BLaER1 treated with 17β-estradiol and CSF1 and Interleukin-3, amounts not matched to agents 10 nM and 100 nM (cell line): ENCODE results near the gene LPP.
"Not testable (repeated sequence)": the region's sequence is repeated elsewhere in the genome, so short reads cannot be mapped to it uniquely, and the experiment has no call there.

ENCODE experiments used
- H3K27ac ChIP-seq, 11 experiments: shearing (Covaris generic); formaldehyde crosslinking; 2 replicates each; pipeline ENCODE4 v1.8.1; 2022
- H3K27me3 ChIP-seq, 11 experiments: shearing (Covaris generic); formaldehyde crosslinking; 2 replicates each; pipeline ENCODE4 v1.8.1; 2022
- H3K36me3 ChIP-seq, 11 experiments: shearing (Covaris generic); formaldehyde crosslinking; 2 replicates each; pipeline ENCODE4 v1.8.1; 2022
- H3K4me1 ChIP-seq, 10 experiments: shearing (Covaris generic); formaldehyde crosslinking; 2 replicates each; pipeline ENCODE4 v1.8.1; 2022
- H3K4me2 ChIP-seq, 11 experiments: shearing (Covaris generic); formaldehyde crosslinking; 2 replicates each; pipeline ENCODE4 v1.8.1; 2022
- H3K4me3 ChIP-seq, 10 experiments: shearing (Covaris generic); formaldehyde crosslinking; 2 replicates each; pipeline ENCODE4 v1.8.1; 2022
- H3K9ac ChIP-seq, 11 experiments: shearing (Covaris generic); formaldehyde crosslinking; 2 replicates each; pipeline ENCODE4 v1.8.1; 2022
- H3K9me3 ChIP-seq, 11 experiments: shearing (Covaris generic); formaldehyde crosslinking; replicated peaks in 1 of 11; 2 replicates each; pipeline ENCODE4 v1.8.1; 2022
- H4K20me1 ChIP-seq, 11 experiments: shearing (Covaris generic); formaldehyde crosslinking; 2 replicates each; pipeline ENCODE4 v1.8.1; 2022
- Cebpa-rat ChIP-seq, 11 experiments: shearing (Covaris generic); IDR thresholded peaks; 2 replicates each; pipeline ENCODE4 v1.8.1; 2022

LPP gene

GRCh38 chr3:188119846-188120245, 34.1 kb upstream of the LPP start:
- Histone ChIP-seq H4K20me1 (no peaks in the 10 kb centered on the region), H3K4me1 (peaks cover 5 to 15% (median 9%) of the 10 kb centered on the region in 10 experiments; a peak in 16 of 20 replicates), H3K9ac (no peak overlapping the region), H3K4me3 (no peak overlapping the region), H3K36me3 (no peaks in the 10 kb centered on the region), H3K27me3 (no peaks in the 10 kb centered on the region), H3K4me2 (no peak overlapping the region), H3K27ac (no peak overlapping the region), H3K9me3 (peaks cover 0 to 8% (median 0%) of the 10 kb centered on the region in 11 experiments; a peak in 5 of 22 replicates)
- no peak for TF ChIP-seq Cebpa-rat (IDR thresholded peaks at IDR 0.05)

DNA sequence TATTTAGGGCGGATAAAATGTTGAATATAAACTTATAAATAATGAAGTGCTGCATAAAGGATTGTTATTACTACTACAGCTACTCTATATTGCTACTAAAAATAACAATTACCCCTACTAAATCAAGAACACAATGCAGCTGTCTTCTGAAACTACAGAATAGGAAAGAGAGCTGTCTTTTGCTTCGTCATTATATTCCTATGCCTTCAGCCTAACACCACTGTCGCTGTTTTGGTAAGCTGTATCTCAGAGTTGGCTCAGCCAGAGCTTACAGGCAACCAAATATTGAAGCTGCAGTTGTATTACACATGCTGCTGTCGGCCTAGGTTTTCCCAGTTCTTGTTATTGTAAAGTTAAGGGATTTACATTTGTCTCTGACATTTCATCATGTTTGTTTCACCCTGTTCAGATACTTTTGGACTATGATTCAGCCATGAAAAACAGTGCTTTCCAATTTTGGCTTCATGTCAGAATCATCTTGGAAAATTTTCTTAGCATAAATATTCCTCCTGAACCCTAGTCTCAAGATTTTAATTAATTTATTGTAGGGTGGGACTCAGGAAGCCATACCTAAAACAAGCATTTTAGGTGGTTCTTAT, 31.3 kb upstream of the LPP start:
- Histone ChIP-seq H3K4me2 (peak overlapping the region; percentile 3 to 76 (median 35); a peak in 15 of 22 replicates), H3K9ac (no peak overlapping the region), H3K27me3 (no peaks in the 10 kb centered on the region), H3K27ac (peak overlapping the region in 3 of 11 experiments; percentile 10 to 41 (median 25); a peak in 3 of 22 replicates), H3K9me3 (no peaks in the 10 kb centered on the region), H3K4me1 (peaks cover 5 to 15% (median 9%) of the 10 kb centered on the region in 10 experiments; a peak in 16 of 20 replicates), H3K4me3 (no peak overlapping the region), H3K36me3 (no peaks in the 10 kb centered on the region), H4K20me1 (no peaks in the 10 kb centered on the region)
- TF ChIP-seq Cebpa-rat (IDR thresholded peaks at IDR 0.05), result no peak

- no peaks in the 10 kb centered on the region for H4K20me1 ChIP-seq
- peaks cover 5 to 15% (median 9%) of the 10 kb centered on the region in 10 experiments; a peak in 16 of 20 replicates for H3K4me1 ChIP-seq
- no peak for TF ChIP-seq Cebpa-rat (IDR thresholded peaks at IDR 0.05)
- H3K4me2 ChIP-seq, result peak overlapping the region; percentile 3 to 76 (median 35); a peak in 16 of 22 replicates
- H3K36me3 ChIP-seq, result no peaks in the 10 kb centered on the region
- H3K4me3 ChIP-seq, result no peak overlapping the region
- H3K9me3 ChIP-seq, result no peaks in the 10 kb centered on the region
- H3K9ac ChIP-seq, result no peak overlapping the region
- H3K27ac ChIP-seq, result peak overlapping the region in 3 of 11 experiments; percentile 10 to 41 (median 25); a peak in 3 of 22 replicates
- H3K27me3 ChIP-seq, result no peaks in the 10 kb centered on the region
These were observed 30.6 kb upstream of the LPP start for GRCh38 chr3:188123170-188123905.

GRCh38 chr3:188124184-188124583, 29.8 kb upstream of the LPP start:
- Histone ChIP-seq H4K20me1 (no peaks in the 10 kb centered on the region), H3K9ac (no peak overlapping the region), H3K36me3 (no peaks in the 10 kb centered on the region), H3K4me1 (peaks cover 5 to 15% (median 9%) of the 10 kb centered on the region in 10 experiments; a peak in 16 of 20 replicates), H3K27me3 (no peaks in the 10 kb centered on the region), H3K27ac (no peak overlapping the region), H3K9me3 (no peaks in the 10 kb centered on the region), H3K4me3 (no peak overlapping the region), H3K4me2 (no peak overlapping the region)
- no peak for TF ChIP-seq Cebpa-rat (IDR thresholded peaks at IDR 0.05)

GRCh38 chr3:188125076-188125475, 28.9 kb upstream of the LPP start:
- no peak overlapping the region for H3K27ac ChIP-seq
- H3K27me3 ChIP-seq, result no peaks in the 10 kb centered on the region
- no peak for TF ChIP-seq Cebpa-rat (IDR thresholded peaks at IDR 0.05)
- H3K4me3 ChIP-seq, result no peak overlapping the region
- no peaks in the 10 kb centered on the region for H4K20me1 ChIP-seq
- H3K9ac ChIP-seq, result no peak overlapping the region
- H3K4me1 ChIP-seq, result peaks cover 5 to 15% (median 9%) of the 10 kb centered on the region in 10 experiments; a peak in 16 of 20 replicates
- no peaks in the 10 kb centered on the region for H3K36me3 ChIP-seq
- no peaks in the 10 kb centered on the region for H3K9me3 ChIP-seq
- H3K4me2 ChIP-seq, result no peak overlapping the region

- no peak overlapping the region for H3K9ac ChIP-seq
- no peak overlapping the region for H3K4me2 ChIP-seq
- H3K27ac ChIP-seq, result no peak overlapping the region
- peaks cover 5 to 15% (median 9%) of the 10 kb centered on the region in 10 experiments; a peak in 16 of 20 replicates for H3K4me1 ChIP-seq
- H3K27me3 ChIP-seq, result no peaks in the 10 kb centered on the region
- TF ChIP-seq Cebpa-rat (IDR thresholded peaks at IDR 0.05), result no peak
- no peak overlapping the region for H3K4me3 ChIP-seq
- peaks cover 0 to under 1% (median 0%) of the 10 kb centered on the region in 11 experiments; a peak in 1 of 22 replicates for H3K9me3 ChIP-seq
- H4K20me1 ChIP-seq, result no peaks in the 10 kb centered on the region
- H3K36me3 ChIP-seq, result no peaks in the 10 kb centered on the region
These were observed 27.7 kb upstream of the LPP start for GRCh38 chr3:188126276-188126675.

DNA sequence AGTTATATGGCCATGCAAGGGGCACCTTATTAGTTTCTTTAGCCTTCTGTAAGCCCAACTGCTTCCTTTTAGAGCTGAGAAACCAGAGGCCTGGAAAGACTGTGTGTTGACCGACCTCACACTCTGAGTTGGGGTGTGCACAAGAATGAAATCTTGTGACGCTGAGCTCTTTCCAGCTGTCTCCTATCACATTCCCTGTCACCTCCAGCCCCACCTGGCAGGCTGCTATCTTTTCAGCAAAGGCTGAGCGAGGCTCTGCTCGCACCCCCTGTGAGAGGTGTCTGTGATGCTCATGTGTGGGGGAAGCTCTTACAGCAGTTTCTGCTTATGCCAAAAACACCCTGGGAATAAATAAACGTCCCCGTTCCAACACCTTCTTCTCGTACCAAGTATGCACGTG, 27.0 kb upstream of the LPP start:
- no peak for TF ChIP-seq Cebpa-rat (IDR thresholded peaks at IDR 0.05)
- Histone ChIP-seq H3K9me3 (peaks cover 0 to 7% (median 0%) of the 10 kb centered on the region in 11 experiments; a peak in 2 of 22 replicates), H3K27ac (no peak overlapping the region), H3K4me1 (peaks cover 5 to 15% (median 9%) of the 10 kb centered on the region in 10 experiments; a peak in 16 of 20 replicates), H3K36me3 (no peaks in the 10 kb centered on the region), H3K9ac (no peak overlapping the region), H3K4me3 (no peak overlapping the region), H3K4me2 (no peak overlapping the region), H3K27me3 (no peaks in the 10 kb centered on the region), H4K20me1 (no peaks in the 10 kb centered on the region)

DNA sequence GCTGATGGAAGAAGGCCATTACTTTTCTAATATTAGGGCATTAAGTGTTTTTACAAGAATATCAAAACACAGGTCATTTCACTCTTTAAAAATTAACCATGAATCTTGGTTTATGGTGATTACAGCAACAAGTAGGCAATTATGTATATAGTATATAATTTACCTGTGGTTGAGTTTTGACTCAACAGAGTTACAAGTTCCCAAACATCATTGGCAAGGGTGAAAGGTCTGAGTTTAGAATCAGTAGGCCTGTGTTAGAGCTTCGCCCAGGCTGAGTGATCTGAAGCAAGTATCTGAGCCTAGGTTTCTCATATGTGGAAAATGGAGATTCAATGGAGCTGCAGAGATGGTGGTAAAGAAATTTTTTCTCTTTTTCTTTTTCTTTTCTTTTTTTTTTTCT, 25.1 kb upstream of the LPP start:
- Histone ChIP-seq H3K9me3 (peaks cover 0 to 11% (median 3%) of the 10 kb centered on the region in 11 experiments; a peak in 9 of 22 replicates), H3K27ac (no peak overlapping the region), H3K4me1 (peaks cover 0 to 1% (median 0%) of the 10 kb centered on the region in 10 experiments; a peak in 2 of 20 replicates), H3K9ac (no peak overlapping the region), H4K20me1 (no peaks in the 10 kb centered on the region), H3K36me3 (no peaks in the 10 kb centered on the region), H3K27me3 (no peaks in the 10 kb centered on the region), H3K4me2 (no peak overlapping the region), H3K4me3 (no peak overlapping the region)
- TF ChIP-seq Cebpa-rat (IDR thresholded peaks at IDR 0.05), result no peak

DNA sequence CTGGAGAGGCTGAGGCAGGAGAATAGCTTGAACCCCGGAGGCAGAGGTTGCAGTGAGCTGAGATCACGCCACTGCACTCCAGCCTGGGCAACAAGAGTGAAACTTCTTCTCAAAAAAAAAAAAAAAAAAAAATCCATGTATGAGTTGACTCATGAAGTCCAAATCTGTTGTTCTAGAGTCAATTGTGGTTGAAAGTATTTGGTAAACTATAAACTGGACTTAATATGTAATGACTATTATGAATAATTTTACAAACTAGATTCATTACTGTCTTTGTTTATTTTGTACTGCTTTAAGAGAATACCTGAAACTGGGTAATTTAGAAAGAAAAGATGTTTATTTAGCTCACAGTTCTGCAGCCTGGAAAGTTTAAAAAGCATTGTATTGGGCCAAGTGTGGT, 22.9 kb upstream of the LPP start:
- H3K4me3 ChIP-seq, H3K27me3 ChIP-seq, H3K4me1 ChIP-seq, H3K9ac ChIP-seq, H3K27ac ChIP-seq, H4K20me1 ChIP-seq, H3K36me3 ChIP-seq, H3K4me2 ChIP-seq: not testable (repeated sequence)
- peaks cover 0 to 14% (median 6%) of the 10 kb centered on the region in 11 experiments; a peak in 10 of 22 replicates for H3K9me3 ChIP-seq
